Mesenchymal stem cell (in vitro differentiated cells and primary cell): ENCODE measurements around the gene ZFPM1.

Experiments used
- DNase-seq: peaks from one replicate; pipeline ENCODE4 v3.0.0-alpha.2; 2013
- H2AFZ ChIP-seq: one replicate; pipeline ENCODE4 v1.6.1; 2013; ENCODE audit warnings: low read depth, mild to moderate bottlenecking, control low read depth, inconsistent platforms, low read length, moderate library complexity
- H2AK5ac ChIP-seq: 2 replicates; pipeline ENCODE4 v1.6.1; 2013; ENCODE audit warnings: low read length, moderate library complexity, mild to moderate bottlenecking, inconsistent platforms; ENCODE audit not compliant: severe bottlenecking
- H2BK120ac ChIP-seq: one replicate; pipeline ENCODE4 v1.6.1; 2013; ENCODE audit warnings: low read depth, mild to moderate bottlenecking, inconsistent platforms, low read length, moderate library complexity
- H2BK12ac ChIP-seq, 2 experiments: one replicate each; pipeline ENCODE4 v1.6.1; 2013; ENCODE audit warnings: inconsistent platforms in 2 of 2, low read length in 2 of 2, mild to moderate bottlenecking in 2 of 2, moderate library complexity in 2 of 2, control low read depth in 1 of 2
- H2BK15ac ChIP-seq: one replicate; pipeline ENCODE4 v1.6.1; 2013; ENCODE audit warnings: mild to moderate bottlenecking, low read depth, inconsistent platforms; ENCODE audit not compliant: poor library complexity, severe bottlenecking
- H2BK5ac ChIP-seq: 2 replicates; pipeline ENCODE4 v1.6.1; 2013; ENCODE audit warnings: low read depth, mild to moderate bottlenecking, low read length, control low read depth, inconsistent platforms; ENCODE audit not compliant: poor library complexity, severe bottlenecking
- H3K14ac ChIP-seq, 2 experiments: one replicate each; pipeline ENCODE4 v1.6.1; 2013; ENCODE audit warnings: inconsistent platforms in 2 of 2, low read length in 2 of 2, control low read depth in 1 of 2, mild to moderate bottlenecking in 1 of 2, moderate library complexity in 1 of 2
- H3K18ac ChIP-seq, 2 experiments: one replicate each; pipeline ENCODE4 v1.6.1; 2013; ENCODE audit warnings: inconsistent platforms in 2 of 2, low read length in 2 of 2, control low read depth in 1 of 2, low read depth in 1 of 2, mild to moderate bottlenecking in 1 of 2
- H3K23ac ChIP-seq, 2 experiments: one replicate each; pipeline ENCODE4 v1.6.1; 2013; ENCODE audit warnings: inconsistent platforms in 2 of 2, low read length in 2 of 2, mild to moderate bottlenecking in 2 of 2, moderate library complexity in 2 of 2, control low read depth in 1 of 2
- H3K27ac ChIP-seq: 2 replicates; pipeline ENCODE4 v1.5.1; 2013; ENCODE audit warnings: mild to moderate bottlenecking, moderate library complexity, low read length, control low read depth, inconsistent platforms; ENCODE audit not compliant: poor library complexity, severe bottlenecking
- H3K27me3 ChIP-seq, 2 experiments: 2 replicates each; pipeline versions ENCODE4 v1.6.1 to v1.7.0; 2013; ENCODE audit warnings: low read length in 2 of 2, mild to moderate bottlenecking in 2 of 2, moderate library complexity in 2 of 2, control low read depth in 1 of 2, inconsistent platforms in 1 of 2; ENCODE audit not compliant: control insufficient read depth in 1 of 2, insufficient read depth in 1 of 2
- H3K36me3 ChIP-seq, 2 experiments: 2 replicates each; pipeline versions ENCODE4 v1.6.1 to v1.7.0; 2013; ENCODE audit warnings: low read length in 2 of 2, control low read depth in 1 of 2, inconsistent platforms in 1 of 2, low read depth in 1 of 2, mild to moderate bottlenecking in 1 of 2; ENCODE audit not compliant: insufficient read depth in 2 of 2, control insufficient read depth in 1 of 2
- H3K4ac ChIP-seq, 2 experiments: one replicate each; pipeline ENCODE4 v1.6.1; 2013; ENCODE audit warnings: inconsistent platforms in 2 of 2, low read length in 2 of 2, mild to moderate bottlenecking in 2 of 2, moderate library complexity in 2 of 2, control low read depth in 1 of 2, low read depth in 1 of 2
- H3K4me1 ChIP-seq: 2 replicates; pipeline ENCODE4 v1.6.1; 2013; ENCODE audit warnings: low read depth, low read length, control low read depth; ENCODE audit not compliant: control insufficient read depth, insufficient read depth
- H3K4me2 ChIP-seq: 2 replicates; pipeline ENCODE4 v1.6.1; 2013; ENCODE audit warnings: low read length, mild to moderate bottlenecking, inconsistent platforms; ENCODE audit not compliant: poor library complexity, severe bottlenecking
- H3K4me3 ChIP-seq, 2 experiments: 2 replicates each; pipeline versions ENCODE4 v1.5.1 to v1.7.0; 2013; ENCODE audit warnings: low read length in 2 of 2, mild to moderate bottlenecking in 2 of 2, control low read depth in 1 of 2, low read depth in 1 of 2; ENCODE audit not compliant: insufficient read depth in 1 of 2
- H3K79me1 ChIP-seq: replicated peaks from 2 replicates; pipeline ENCODE4 v1.6.1; 2013; ENCODE audit warnings: mild to moderate bottlenecking, control low read depth, low read length, inconsistent platforms; ENCODE audit not compliant: poor library complexity, severe bottlenecking
- H3K9ac ChIP-seq: 2 replicates; pipeline ENCODE4 v1.7.0; 2013; ENCODE audit warnings: mild to moderate bottlenecking, low read length, moderate library complexity
- H3K9me3 ChIP-seq: 2 replicates; pipeline ENCODE4 v1.7.0; 2013; ENCODE audit warnings: mild to moderate bottlenecking, low read length; ENCODE audit not compliant: control insufficient read depth
- H4K8ac ChIP-seq: one replicate; pipeline ENCODE4 v1.6.1; 2013; ENCODE audit warnings: inconsistent platforms, mild to moderate bottlenecking, low read length, moderate library complexity
- H4K91ac ChIP-seq: one replicate; pipeline ENCODE4 v1.6.1; 2013; ENCODE audit warnings: mild to moderate bottlenecking, low read length, inconsistent platforms
- WGBS: methylation state at CpG from one replicate; pipeline ENCODE4 v1.1.7; 2013; ENCODE audit warnings: mixed read lengths; 5-methylcytosine and 5-hydroxymethylcytosine counted together

The ZFPM1 gene

DNA sequence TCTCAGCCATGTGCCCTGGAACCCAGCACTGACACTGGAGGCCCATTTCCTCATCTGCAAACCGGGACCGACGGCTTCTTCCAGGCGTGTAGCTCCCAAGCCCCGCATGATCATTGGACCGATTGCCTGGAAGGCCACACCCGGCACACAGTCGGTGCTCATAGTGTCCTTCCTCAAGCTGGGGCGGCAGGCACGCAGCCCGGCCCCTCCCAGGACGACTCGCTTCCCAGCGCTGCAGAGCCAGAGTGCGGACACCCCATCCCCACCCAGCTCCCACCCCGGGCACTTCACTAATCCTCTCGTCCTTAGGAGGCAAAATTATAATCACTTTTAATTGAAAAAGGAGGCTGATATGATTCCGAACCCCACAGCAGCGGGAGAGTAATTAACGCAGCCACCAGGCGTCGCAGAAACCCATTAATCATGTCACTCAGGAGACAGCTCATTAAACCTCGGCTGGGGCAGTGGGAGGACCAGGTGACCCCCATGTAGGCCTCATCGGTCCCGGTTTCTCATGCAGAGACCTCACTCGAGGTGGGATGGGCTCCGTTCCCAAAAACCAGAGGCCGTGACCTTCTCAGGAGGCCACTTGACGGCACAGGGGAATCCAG, 37.3 kb upstream of the ZFPM1 start:
- Histone ChIP-seq H3K9ac (no peak overlapping the region), H3K18ac (no peak overlapping the region), H3K23ac (no peak overlapping the region), H3K4me1 (peaks cover 4% of the 10 kb centered on the region), H3K36me3 (peaks cover 8 to 12% of the 10 kb centered on the region in 2 experiments), H2BK15ac (no peak overlapping the region), H3K27me3 (no peaks in the 10 kb centered on the region), H2AFZ (no peak overlapping the region), H2BK120ac (no peak overlapping the region), H3K79me1 (peaks cover 3% of the 10 kb centered on the region), H3K9me3 (no peaks in the 10 kb centered on the region), H3K4ac (no peak overlapping the region), H4K8ac (peak overlapping the region; percentile 13), H3K4me2 (no peak overlapping the region), H2BK5ac (no peak overlapping the region), H2BK12ac (no peak overlapping the region), H3K4me3 (no peak overlapping the region), H2AK5ac (no peak overlapping the region), H3K14ac (no peak overlapping the region), H4K91ac (no peak overlapping the region), H3K27ac (no peak overlapping the region)
- 85% methylated on average over 26 of the region's 29 CpGs for WGBS
- no peak for DNase-seq

DNA sequence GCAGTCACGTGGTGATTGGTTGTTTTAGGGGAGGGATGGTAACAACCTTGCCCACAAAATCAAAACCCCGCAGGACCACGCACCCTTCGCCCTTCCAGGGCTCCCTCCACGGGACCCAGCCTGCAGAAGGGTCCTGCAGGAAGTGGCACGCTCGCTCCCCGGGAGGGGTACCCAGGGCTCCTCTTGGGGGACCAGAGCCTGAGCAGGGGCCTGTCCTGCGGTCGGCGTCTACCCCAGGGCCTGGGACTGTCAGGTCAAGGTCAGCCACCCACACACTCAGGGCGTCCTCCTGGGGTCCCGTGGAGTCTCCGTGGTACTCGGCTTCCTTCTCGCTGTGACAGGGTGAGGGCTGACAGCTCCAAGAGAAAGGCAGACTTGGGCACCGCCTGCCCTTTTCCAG, 36.4 kb upstream of the ZFPM1 start:
- no peak overlapping the region for H3K9ac ChIP-seq
- DNase-seq: no peak
- peak overlapping the region; percentile 36 for H4K8ac ChIP-seq
- no peak overlapping the region for H3K4me3 ChIP-seq
- no peak overlapping the region for H3K14ac ChIP-seq
- H3K4ac ChIP-seq: no peak overlapping the region
- no peak overlapping the region for H3K18ac ChIP-seq
- H2BK12ac ChIP-seq: no peak overlapping the region
- H3K27me3 ChIP-seq: no peaks in the 10 kb centered on the region
- no peaks in the 10 kb centered on the region for H3K9me3 ChIP-seq
- 95% methylated on average over 17 of the region's 17 CpGs for WGBS
- no peak overlapping the region for H2BK5ac ChIP-seq
- H3K23ac ChIP-seq: no peak overlapping the region
- no peak overlapping the region for H2AFZ ChIP-seq
- peaks cover 6 to 15% of the 10 kb centered on the region in 2 experiments for H3K36me3 ChIP-seq
- H2AK5ac ChIP-seq: no peak overlapping the region
- H3K27ac ChIP-seq: no peak overlapping the region
- no peak overlapping the region for H3K4me2 ChIP-seq
- H4K91ac ChIP-seq: no peak overlapping the region
- H3K79me1 ChIP-seq: peaks cover 3% of the 10 kb centered on the region
- H3K4me1 ChIP-seq: peaks cover 4% of the 10 kb centered on the region
- H2BK15ac ChIP-seq: no peak overlapping the region
- no peak overlapping the region for H2BK120ac ChIP-seq

- Histone ChIP-seq H3K4me1 (peaks cover 4% of the 10 kb centered on the region), H2AFZ (no peak overlapping the region), H3K18ac (no peak overlapping the region), H2BK15ac (no peak overlapping the region), H2BK120ac (no peak overlapping the region), H3K4me2 (no peak overlapping the region), H3K9me3 (no peaks in the 10 kb centered on the region), H2AK5ac (no peak overlapping the region), H4K8ac (no peak overlapping the region), H3K4ac (no peak overlapping the region), H3K79me1 (peaks cover 3% of the 10 kb centered on the region), H3K4me3 (no peak overlapping the region), H4K91ac (no peak overlapping the region), H3K9ac (no peak overlapping the region), H3K23ac (no peak overlapping the region), H3K27me3 (no peaks in the 10 kb centered on the region), H3K36me3 (peaks cover 6 to 15% of the 10 kb centered on the region in 2 experiments), H3K27ac (no peak overlapping the region), H3K14ac (no peak overlapping the region), H2BK12ac (no peak overlapping the region), H2BK5ac (no peak overlapping the region)
- DNase-seq: no peak
- WGBS: 89% methylated on average over 17 of the region's 17 CpGs
Measured at GRCh38 chr16:88417684-88418476, 35.2 kb upstream of the ZFPM1 start.

DNA sequence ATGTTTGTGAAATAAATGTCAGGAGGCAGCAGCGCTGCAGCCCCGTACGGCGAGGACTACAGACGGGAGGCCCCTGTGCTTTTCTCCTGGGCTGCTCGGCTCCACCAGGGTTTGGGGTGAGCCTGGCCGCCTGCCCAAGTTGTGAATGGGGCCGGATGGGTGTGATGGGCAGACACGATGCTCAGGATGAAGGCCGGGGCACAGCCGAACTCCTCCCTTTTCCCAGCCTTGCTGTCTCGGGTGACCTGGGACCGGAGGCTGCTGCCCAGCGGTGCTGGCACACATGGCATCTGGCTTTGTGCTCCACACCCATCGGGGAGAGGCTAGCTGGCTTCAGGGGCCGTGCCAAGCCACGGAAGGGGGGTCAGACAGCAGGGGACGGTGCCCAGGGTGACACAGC, 34.2 kb upstream of the ZFPM1 start:
- no peak overlapping the region for H3K18ac ChIP-seq
- H3K23ac ChIP-seq: no peak overlapping the region
- H3K4me2 ChIP-seq: no peak overlapping the region
- H3K4me1 ChIP-seq: peaks cover 4% of the 10 kb centered on the region
- no peak overlapping the region for H2BK5ac ChIP-seq
- H2BK12ac ChIP-seq: no peak overlapping the region
- H3K9ac ChIP-seq: no peak overlapping the region
- WGBS: 84% methylated on average over 17 of the region's 18 CpGs
- DNase-seq: no peak
- H3K27me3 ChIP-seq: no peaks in the 10 kb centered on the region
- H4K8ac ChIP-seq: no peak overlapping the region
- H4K91ac ChIP-seq: peak overlapping the region; percentile 44
- H2AK5ac ChIP-seq: no peak overlapping the region
- H2AFZ ChIP-seq: no peak overlapping the region
- H3K14ac ChIP-seq: peak overlapping the region in 1 of 2 experiments; percentile 19
- H3K27ac ChIP-seq: no peak overlapping the region
- H2BK15ac ChIP-seq: no peak overlapping the region
- peaks cover 3% of the 10 kb centered on the region for H3K79me1 ChIP-seq
- no peak overlapping the region for H3K4me3 ChIP-seq
- H3K4ac ChIP-seq: no peak overlapping the region
- H3K36me3 ChIP-seq: peaks cover 6 to 11% of the 10 kb centered on the region in 2 experiments
- no peak overlapping the region for H2BK120ac ChIP-seq
- H3K9me3 ChIP-seq: no peaks in the 10 kb centered on the region
